ENCODE measurements around the gene GLRA1. TPM values are rescaled to one million over a fixed set of nuclear protein-coding genes. Genes with fewer than 3 reads are reported as not detected.

The GLRA1 gene
- total and polyA plus RNA-seq, 2 of the 4 experiments (the other 2 are of a cell fraction), result not detected

- H3K36me3 ChIP-seq (ENCODE audit: control insufficient read depth, insufficient read depth, low read length), result 0 out of 2 replicates have a peak, but pooled peaks cover 6% of the 10 kb centered on the region
- no peaks in the 10 kb centered on the region for H4K20me1 ChIP-seq (ENCODE audit: insufficient read depth, low read length)
- ATAC-seq (ENCODE audit: low read depth) (no peak), DNase-seq (no peak)
- no TSS peak for BruUV-seq (replicated peaks)
- no peak overlapping the region for H3K4me2 ChIP-seq (ENCODE audit: low read depth, low read length)
- no peak overlapping the region for H4K91ac ChIP-seq (ENCODE audit: insufficient read depth, low read depth, low read length)
- H2BK15ac ChIP-seq (ENCODE audit: low read depth, low read length), result no peak overlapping the region
- no peak overlapping the region for H3K4ac ChIP-seq (ENCODE audit: low read depth, low read length)
- H2AFZ ChIP-seq (replicated peaks; ENCODE audit: low read length, poor library complexity), result no peak overlapping the region
- H3K14ac ChIP-seq (replicated peaks; ENCODE audit: low read depth, low read length), result no peak overlapping the region
- no peak overlapping the region for H4K5ac ChIP-seq (ENCODE audit: low read depth, low read length)
- no peak overlapping the region for H3K18ac ChIP-seq (ENCODE audit: low read depth, low read length)
- no peak overlapping the region for H3K23ac ChIP-seq (ENCODE audit: low read depth, low read length)
- H3K4me1 ChIP-seq (ENCODE audit: control insufficient read depth, insufficient read depth, low read length), result no peaks in the 10 kb centered on the region
- no peak overlapping the region for H3K9ac ChIP-seq (ENCODE audit: low read depth, low read length)
- peaks cover 0 to 3% of the 10 kb centered on the region in 2 experiments; a peak in 2 of 4 replicates for H3K79me1 ChIP-seq (ENCODE audit: low read depth in 1 of 2, low read length in 2 of 2)
- ChIA-PET CTCF (no interaction called here), POLR2A (ENCODE audit: unreplicated experiment) (no interaction called here)
- H2BK120ac ChIP-seq (ENCODE audit: low read depth, low read length), result no peak overlapping the region
- H2AK5ac ChIP-seq (ENCODE audit: low read depth, low read length), result no peak overlapping the region
- no peak overlapping the region for H2BK5ac ChIP-seq (ENCODE audit: low read depth, low read length, poor library complexity, severe bottlenecking)
- H3K27ac ChIP-seq (ENCODE audit: insufficient read depth, low read length), result no peak overlapping the region
- dilution Hi-C loops (cut with HindIII; ENCODE audit: low sequenced_read_pairs, unreplicated experiment) (no loop called here), in situ Hi-C loops (cut with MboI; ENCODE audit: low sequenced_read_pairs) (no loop called here), intact Hi-C loops (cut with micrococcal nuclease) (no loop called here)
- H2AK9ac ChIP-seq (replicated peaks; ENCODE audit: low read depth, low read length, poor library complexity), result no peak overlapping the region
- H3K9me1 ChIP-seq (ENCODE audit: insufficient read depth, low read length), result no peaks in the 10 kb centered on the region; the same call in 1 of the 2 replicates
- no peak overlapping the region for H2BK20ac ChIP-seq (ENCODE audit: low read depth, low read length)
- no peak for TF ChIP-seq RAD21 (IDR thresholded peaks at IDR 0.05; ENCODE audit: low read length)
- TF ChIP-seq MXI1 (IDR thresholded peaks at IDR 0.05; ENCODE audit: borderline replicate concordance, low read depth, low read length), result no peak
- TF ChIP-seq MAFK (IDR thresholded peaks at IDR 0.05; ENCODE audit: low read depth, low read length), result no peak
- no peak for TF ChIP-seq RCOR1 (IDR thresholded peaks at IDR 0.05; ENCODE audit: insufficient replicate concordance, low read length)
- TF ChIP-seq FOS (IDR thresholded peaks at IDR 0.05; ENCODE audit: low read depth, low read length), result no peak
- no peak for TF ChIP-seq POLR2A (IDR thresholded peaks at IDR 0.05; ENCODE audit: low read depth, low read length)
- TF ChIP-seq SMC3 (IDR thresholded peaks at IDR 0.05; ENCODE audit: low read depth, low read length), result no peak
- TF ChIP-seq CEBPB (IDR thresholded peaks at IDR 0.05; ENCODE audit: low read depth, low read length), result no peak
- no peak for TF ChIP-seq USF2 (IDR thresholded peaks at IDR 0.05; ENCODE audit: low read depth, low read length)
- TF ChIP-seq NFE2L2 (IDR thresholded peaks at IDR 0.05; ENCODE audit: low read depth, low read length), result no peak
- TF ChIP-seq RFX5 (IDR thresholded peaks at IDR 0.05; ENCODE audit: low read depth, low read length), result no peak
- no peak for TF ChIP-seq BHLHE40 (IDR thresholded peaks at IDR 0.05; ENCODE audit: low read depth, low read length)
- no peak for TF ChIP-seq CHD1 (IDR thresholded peaks at IDR 0.05; ENCODE audit: low read depth, low read length)
- no peak for TF ChIP-seq CTCF (conservative IDR thresholded peaks at IDR 0.05; ENCODE audit: low read depth, low read length)
- no peak for TF ChIP-seq ELK1 (IDR thresholded peaks at IDR 0.05; ENCODE audit: borderline replicate concordance, low read depth, low read length)
- TF ChIP-seq MAZ (IDR thresholded peaks at IDR 0.05; ENCODE audit: borderline replicate concordance, low read depth, low read length), result no peak
- no peaks in the 10 kb centered on the region for H3K9me3 ChIP-seq (ENCODE audit: control insufficient read depth, insufficient read depth, low read length)
- H3K27me3 ChIP-seq (ENCODE audit: control insufficient read depth, insufficient read depth, low read length), result no peaks in the 10 kb centered on the region
- no peak overlapping the region for H3K56ac ChIP-seq (ENCODE audit: extremely low read depth, insufficient read depth, low read length)
- no peak overlapping the region for H4K8ac ChIP-seq (ENCODE audit: low read depth in 2 of 2, low read length in 2 of 2)
- no peak overlapping the region for H3K4me3 ChIP-seq (ENCODE audit: insufficient read depth, low read depth, low read length)
Observed at GRCh38 chr5:151819830-151820229, 104.8 kb downstream of the GLRA1 start.
